AG10803 (cell line): ENCODE results near the gene TMEM80.
A peak's percentile ranks its signal among the peaks of the same experiment; 100 is the strongest.
"Not testable (repeated sequence)": the region's sequence is repeated elsewhere in the genome, so short reads cannot be mapped to it uniquely, and the experiment has no call there.

Experiments used
- DNase-seq: peaks from one replicate; pipeline ENCODE4 v3.0.0; 2010; ENCODE audit warnings: low read depth
- H3K4me3 ChIP-seq: 2 replicates; pipeline ENCODE4 v1.5.1; 2011; ENCODE audit warnings: mild to moderate bottlenecking, low read length, control low read depth
- TF ChIP-seq, protein P1 (sequence below): conservative IDR thresholded peaks from 2 replicates; pipeline ENCODE4 v1.5.1; 2011; ENCODE audit warnings: mild to moderate bottlenecking, low read length, control low read depth, inconsistent platforms

TMEM80 gene

DNA sequence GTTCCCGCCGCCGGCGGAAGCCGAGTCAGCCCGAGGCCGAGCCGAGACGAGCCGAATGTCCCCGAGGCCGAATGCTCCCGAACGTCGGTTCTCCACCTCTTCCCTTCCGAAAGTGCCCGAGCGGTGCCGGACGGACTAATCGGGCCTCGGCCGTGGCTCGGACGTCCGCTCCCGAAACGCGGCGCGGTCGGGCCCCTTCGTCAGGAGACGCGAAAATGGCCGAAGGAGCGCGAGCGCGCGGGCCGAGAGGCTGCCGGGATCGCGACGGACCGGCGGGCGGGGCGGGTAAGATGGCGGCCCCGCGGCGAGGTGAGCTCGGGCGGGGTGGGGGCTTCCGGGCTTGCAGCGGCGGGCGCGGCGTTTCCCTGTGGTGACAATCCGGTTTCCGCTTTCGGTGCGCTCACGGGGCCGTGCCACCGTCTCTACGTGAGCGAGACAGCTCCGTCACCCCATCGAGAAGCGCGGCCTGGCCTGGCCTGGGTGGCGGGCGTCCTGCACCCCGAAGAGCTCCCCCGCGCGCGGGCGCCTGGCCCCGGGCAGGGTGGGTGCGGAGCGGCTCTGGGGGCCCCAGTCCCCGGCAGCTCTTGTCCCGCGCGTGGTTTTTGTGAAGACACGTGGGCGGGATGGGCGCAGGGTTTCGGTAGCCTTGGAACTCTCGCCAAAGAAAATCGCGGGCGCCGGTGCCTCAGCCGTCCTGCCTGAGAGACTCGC is at the start of gene TMEM80:
Gene TMEM80, plus strand, starts transcription at position 279 of the 711 bp plus-strand sequence. Its CDS starts 12 bp downstream, at position 291.
- peak; percentile 96 for DNase-seq
- peak within 1 kb of the TSS; percentile 80 for H3K4me3 ChIP-seq
- TF ChIP-seq, protein P1, sequence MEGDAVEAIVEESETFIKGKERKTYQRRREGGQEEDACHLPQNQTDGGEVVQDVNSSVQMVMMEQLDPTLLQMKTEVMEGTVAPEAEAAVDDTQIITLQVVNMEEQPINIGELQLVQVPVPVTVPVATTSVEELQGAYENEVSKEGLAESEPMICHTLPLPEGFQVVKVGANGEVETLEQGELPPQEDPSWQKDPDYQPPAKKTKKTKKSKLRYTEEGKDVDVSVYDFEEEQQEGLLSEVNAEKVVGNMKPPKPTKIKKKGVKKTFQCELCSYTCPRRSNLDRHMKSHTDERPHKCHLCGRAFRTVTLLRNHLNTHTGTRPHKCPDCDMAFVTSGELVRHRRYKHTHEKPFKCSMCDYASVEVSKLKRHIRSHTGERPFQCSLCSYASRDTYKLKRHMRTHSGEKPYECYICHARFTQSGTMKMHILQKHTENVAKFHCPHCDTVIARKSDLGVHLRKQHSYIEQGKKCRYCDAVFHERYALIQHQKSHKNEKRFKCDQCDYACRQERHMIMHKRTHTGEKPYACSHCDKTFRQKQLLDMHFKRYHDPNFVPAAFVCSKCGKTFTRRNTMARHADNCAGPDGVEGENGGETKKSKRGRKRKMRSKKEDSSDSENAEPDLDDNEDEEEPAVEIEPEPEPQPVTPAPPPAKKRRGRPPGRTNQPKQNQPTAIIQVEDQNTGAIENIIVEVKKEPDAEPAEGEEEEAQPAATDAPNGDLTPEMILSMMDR, result no peak

DNA sequence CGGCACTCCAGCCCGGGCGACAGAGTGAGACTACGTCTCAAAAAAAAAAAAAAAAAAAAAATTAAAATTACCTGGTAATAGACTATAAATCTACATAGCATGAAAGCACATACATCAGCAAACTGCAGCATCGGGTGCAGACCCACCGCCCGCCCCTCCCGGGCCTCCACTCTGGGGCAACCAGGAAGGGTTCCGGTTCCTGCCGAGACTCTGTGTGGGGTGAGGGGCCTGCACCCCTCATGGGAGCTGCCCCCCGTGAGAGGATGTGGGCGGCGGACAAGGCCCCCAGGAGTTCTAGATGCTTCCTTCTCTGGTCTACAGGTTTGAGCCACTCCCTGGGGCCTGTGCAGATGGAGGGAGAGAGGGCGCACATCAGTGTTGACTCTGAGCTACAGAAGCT is 49.4 kb upstream of the TMEM80 start:
- DNase-seq, result no peak
- TF ChIP-seq, protein P1, result no peak
- no peak overlapping the region for H3K4me3 ChIP-seq

DNA sequence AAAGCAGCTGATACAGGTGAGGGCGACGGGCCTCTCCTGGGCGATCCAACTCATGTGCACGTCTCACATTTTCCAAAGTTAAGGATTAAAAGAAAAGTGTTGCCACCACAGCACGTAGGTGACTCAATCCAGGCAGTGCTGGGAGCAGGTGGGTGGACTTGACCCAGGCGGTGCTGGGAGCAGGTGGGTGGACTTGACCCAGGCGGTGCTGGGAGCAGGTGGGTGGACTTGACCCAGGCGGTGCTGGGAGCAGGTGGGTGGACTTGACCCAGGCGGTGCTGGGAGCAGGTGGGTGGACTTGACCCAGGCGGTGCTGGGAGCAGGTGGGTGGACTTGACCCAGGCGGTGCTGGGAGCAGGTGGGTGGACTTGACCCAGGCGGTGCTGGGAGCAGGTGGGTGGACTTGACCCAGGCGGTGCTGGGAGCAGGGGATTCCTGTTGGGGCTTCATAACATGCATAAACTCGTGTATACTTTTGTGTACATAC is 47.9 kb upstream of the TMEM80 start:
- H3K4me3 ChIP-seq, DNase-seq: not testable (repeated sequence)

DNA sequence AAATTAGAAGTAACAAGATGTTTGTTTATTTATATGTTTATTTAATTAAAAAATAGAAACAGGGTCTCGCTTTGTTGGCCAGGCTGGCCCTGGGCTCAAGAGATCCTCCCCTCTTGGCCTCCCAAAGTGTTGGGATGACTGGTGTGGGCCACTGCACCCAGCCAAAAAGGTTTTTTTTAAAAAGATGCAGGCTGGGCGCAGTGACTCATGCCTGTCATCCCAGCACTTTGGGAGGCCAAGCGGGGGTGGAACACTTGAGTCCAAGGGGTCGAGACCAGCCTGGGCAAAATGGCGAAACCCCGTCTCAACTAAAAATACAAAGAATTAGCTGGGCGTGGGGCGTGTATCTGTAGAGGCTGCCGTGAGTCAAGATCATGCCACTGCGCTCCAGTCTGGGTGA is 45.1 kb upstream of the TMEM80 start:
- no peak overlapping the region for H3K4me3 ChIP-seq
- no peak for DNase-seq
- TF ChIP-seq, protein P1, result no peak

DNA sequence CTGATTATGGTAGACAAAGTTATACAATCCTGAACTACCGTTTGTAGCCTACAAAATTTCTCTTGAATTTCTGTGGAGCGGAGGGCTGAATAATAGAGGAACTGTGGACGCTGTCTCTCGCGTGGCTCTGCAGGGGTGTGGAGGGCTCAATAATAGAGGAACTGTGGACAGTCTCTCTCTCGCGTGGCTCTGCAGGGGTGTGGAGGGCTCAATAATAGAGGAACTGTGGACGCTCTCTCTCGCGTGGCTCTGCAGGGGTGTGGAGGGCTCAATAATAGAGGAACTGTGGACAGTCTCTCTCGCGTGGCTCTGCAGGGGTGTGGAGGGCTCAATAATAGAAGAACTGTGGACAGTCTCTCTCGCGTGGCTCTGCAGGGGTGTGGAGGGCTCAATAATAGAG is 42.5 kb upstream of the TMEM80 start:
- not testable (repeated sequence) for DNase-seq, H3K4me3 ChIP-seq

DNA sequence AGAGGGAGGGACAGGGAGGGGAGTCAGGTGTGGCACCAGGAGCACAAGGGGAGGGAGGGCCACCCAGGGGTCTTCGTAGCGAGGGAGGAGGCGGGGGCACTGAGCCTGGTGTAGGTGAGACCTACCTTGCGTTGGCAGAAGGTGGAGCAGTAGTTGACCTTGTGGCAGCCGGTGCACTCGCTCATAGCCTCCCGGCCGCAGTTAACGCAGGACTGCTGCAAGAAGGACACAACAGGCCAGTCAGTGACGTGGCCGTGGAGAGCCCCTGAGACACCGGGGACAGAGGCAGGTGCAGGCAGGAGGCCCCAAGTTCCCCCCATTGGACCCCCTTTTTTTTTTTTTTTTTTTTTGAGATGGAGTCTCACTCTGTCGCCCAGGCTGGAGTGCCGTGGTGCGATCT is 41.8 kb upstream of the TMEM80 start:
- no peak overlapping the region for H3K4me3 ChIP-seq
- no peak for DNase-seq
- TF ChIP-seq, protein P1, result no peak

DNA sequence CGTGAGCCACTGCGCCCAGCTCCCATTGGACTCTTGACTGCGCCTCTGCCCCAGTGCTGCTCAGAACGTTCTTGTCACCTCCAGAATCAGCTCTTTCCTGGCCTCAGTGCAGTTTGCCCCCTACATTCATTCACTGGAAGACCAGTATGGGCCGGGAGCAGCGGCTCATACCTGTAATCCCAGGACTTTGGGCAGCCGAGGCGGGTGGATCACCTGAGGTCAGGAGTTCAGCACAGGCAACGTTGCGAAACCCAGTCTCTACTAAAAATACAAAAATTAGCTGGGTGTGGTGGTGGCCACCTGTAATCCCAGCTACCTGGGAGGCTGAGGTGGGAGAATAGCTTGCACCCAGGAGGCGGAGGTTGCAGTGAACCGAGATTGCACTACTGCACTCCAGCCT is 41.2 kb upstream of the TMEM80 start:
- H3K4me3 ChIP-seq, DNase-seq: not testable (repeated sequence)

DNA sequence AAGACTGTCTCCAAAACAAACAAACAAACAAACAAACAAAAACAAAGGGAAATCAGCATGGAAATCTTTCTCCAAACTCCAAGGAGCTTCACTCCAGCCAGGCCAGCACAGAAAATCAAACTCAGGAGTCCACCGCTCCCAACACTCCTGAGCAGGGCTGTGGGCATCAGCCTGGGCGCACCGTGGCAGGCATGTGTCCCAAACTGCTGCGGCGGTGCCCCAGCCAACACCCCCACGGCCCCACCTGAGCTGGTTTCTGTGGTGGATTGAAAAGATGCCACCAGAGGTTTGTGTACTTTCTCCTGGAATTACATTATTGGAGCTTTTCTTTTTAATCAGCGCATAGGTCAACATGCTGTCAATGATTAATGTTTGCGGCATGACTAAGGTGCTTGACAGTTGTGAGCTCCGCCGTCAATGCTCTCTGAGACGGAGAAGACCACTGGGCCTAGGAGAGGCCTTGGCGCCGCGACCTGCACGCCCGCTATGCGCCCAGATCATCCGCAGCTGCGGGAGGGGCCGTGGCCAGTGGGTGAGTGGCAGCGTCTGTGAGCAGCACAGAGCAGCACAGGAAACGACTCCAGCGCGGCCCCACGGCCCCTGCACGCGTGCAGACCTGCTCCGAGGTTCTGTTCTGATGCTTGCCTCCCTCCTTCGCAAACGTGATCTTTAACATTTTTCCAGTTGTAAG is 40.4 kb upstream of the TMEM80 start:
- H3K4me3 ChIP-seq, result no peak overlapping the region
- TF ChIP-seq, protein P1, result no peak
- DNase-seq, result no peak
